ENCODE measurements around the gene SNURF. TPM values are rescaled to one million over a fixed set of nuclear protein-coding genes. Genes with fewer than 3 reads are reported as not detected.
A peak's percentile ranks its signal among the peaks of the same experiment; 100 is the strongest.

SNURF gene, protein sequence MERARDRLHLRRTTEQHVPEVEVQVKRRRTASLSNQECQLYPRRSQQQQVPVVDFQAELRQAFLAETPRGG
- total RNA-seq (19.1 TPM), polyA plus RNA-seq (ENCODE audit: insufficient read depth, low read depth, low replicate concordance) (8.3 TPM)
- long read RNA-seq, donor 1, partial matches to known transcripts: 0 of 3 reads
- long read RNA-seq, donor 1, other reads (novel, unspliced or antisense): 0 of 3 reads
- long read RNA-seq, donor 2, partial matches to known transcripts: 0 of 7 reads
- long read RNA-seq, donor 2, other reads (novel, unspliced or antisense): 0 of 7 reads
- long read RNA-seq, donor 3, transcript SNURF-201 (4 exons, 331 nt): major isoform, 5 of 9 reads
- long read RNA-seq, donor 3, partial matches to known transcripts: 0 of 9 reads
- long read RNA-seq, donor 3, other reads (novel, unspliced or antisense): 0 of 9 reads
- long read RNA-seq, donor 4, partial matches to known transcripts: 0 of 3 reads
- long read RNA-seq, donor 4, other reads (novel, unspliced or antisense): 0 of 3 reads
- long read RNA-seq, donor 5: 0 reads
- long read RNA-seq, donor 6, transcript SNURF-201 (4 exons, 331 nt): major isoform, 7 of 9 reads
- long read RNA-seq, donor 6, partial matches to known transcripts: 0 of 9 reads
- long read RNA-seq, donor 6, other reads (novel, unspliced or antisense): 0 of 9 reads
- long read RNA-seq, donor 7, partial matches to known transcripts: 0 of 2 reads
- long read RNA-seq, donor 7, other reads (novel, unspliced or antisense): 0 of 2 reads
- long read RNA-seq, donor 8, partial matches to known transcripts: 0 of 4 reads
- long read RNA-seq, donor 8, other reads (novel, unspliced or antisense): 0 of 4 reads
- long read RNA-seq, donor 9, partial matches to known transcripts: 0 of 2 reads
- long read RNA-seq, donor 9, other reads (novel, unspliced or antisense): 0 of 2 reads
- long read RNA-seq, donor 10, partial matches to known transcripts: 0 of 5 reads
- long read RNA-seq, donor 10, other reads (novel, unspliced or antisense): 0 of 5 reads

DNA sequence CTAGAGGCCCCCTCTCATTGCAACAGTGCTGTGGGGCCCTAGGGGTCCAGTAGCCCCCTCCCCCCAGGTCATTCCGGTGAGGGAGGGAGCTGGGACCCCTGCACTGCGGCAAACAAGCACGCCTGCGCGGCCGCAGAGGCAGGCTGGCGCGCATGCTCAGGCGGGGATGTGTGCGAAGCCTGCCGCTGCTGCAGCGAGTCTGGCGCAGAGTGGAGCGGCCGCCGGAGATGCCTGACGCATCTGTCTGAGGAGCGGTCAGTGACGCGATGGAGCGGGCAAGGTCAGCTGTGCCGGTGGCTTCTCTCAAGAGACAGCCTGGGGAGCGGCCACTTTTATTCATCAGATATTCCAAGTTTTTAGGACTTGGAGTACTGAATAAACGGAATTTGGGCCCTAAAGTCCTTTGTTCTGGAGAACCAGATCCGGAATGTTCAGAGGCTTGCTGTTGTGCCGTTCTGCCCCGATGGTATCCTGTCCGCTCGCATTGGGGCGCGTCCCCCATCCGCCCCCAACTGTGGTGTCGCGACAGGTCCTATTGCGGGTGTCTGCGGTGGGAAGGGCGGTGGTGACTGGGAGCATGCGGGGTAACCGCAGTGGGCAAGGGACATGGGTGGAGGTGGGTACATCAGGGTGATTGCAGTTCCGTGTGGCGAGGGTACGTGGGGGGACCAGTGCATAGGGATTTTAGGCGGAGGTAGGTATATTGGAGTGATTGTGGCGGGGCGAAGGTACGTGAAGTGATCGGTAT lies at the start of gene SNURF, which contains the start of gene SNRPN:
TSS of gene SNURF (plus strand) at position 205 of the 748 bp plus-strand sequence. CDS start at position 267, 62 bp downstream.
TSS of gene SNRPN (plus strand) at position 205 of the 748 bp plus-strand sequence. CDS start 19,467 bp downstream, outside the sequence.
- TF ChIP-seq, protein P1, sequence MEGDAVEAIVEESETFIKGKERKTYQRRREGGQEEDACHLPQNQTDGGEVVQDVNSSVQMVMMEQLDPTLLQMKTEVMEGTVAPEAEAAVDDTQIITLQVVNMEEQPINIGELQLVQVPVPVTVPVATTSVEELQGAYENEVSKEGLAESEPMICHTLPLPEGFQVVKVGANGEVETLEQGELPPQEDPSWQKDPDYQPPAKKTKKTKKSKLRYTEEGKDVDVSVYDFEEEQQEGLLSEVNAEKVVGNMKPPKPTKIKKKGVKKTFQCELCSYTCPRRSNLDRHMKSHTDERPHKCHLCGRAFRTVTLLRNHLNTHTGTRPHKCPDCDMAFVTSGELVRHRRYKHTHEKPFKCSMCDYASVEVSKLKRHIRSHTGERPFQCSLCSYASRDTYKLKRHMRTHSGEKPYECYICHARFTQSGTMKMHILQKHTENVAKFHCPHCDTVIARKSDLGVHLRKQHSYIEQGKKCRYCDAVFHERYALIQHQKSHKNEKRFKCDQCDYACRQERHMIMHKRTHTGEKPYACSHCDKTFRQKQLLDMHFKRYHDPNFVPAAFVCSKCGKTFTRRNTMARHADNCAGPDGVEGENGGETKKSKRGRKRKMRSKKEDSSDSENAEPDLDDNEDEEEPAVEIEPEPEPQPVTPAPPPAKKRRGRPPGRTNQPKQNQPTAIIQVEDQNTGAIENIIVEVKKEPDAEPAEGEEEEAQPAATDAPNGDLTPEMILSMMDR (IDR thresholded peaks at IDR 0.05; ENCODE audit: borderline replicate concordance, extremely low read depth, insufficient read depth): no peak
- H3K9me3 ChIP-seq (ENCODE audit: control insufficient read depth in 2 of 3, insufficient read depth in 1 of 3, low read length in 3 of 3): no peaks in the 10 kb centered on the region
- no peaks in the 10 kb centered on the region for H3K4me1 ChIP-seq (ENCODE audit: control insufficient read depth in 2 of 3, insufficient read depth in 2 of 3, low read depth in 1 of 3, low read length in 3 of 3)
- H3K27ac ChIP-seq (ENCODE audit: low read depth in 2 of 2, low read length in 2 of 2): peak within 1 kb of the TSS; percentile 82 to 93
- no peaks in the 10 kb centered on the region for H3K36me3 ChIP-seq (ENCODE audit: control insufficient read depth in 2 of 3, insufficient read depth in 3 of 3, low read length in 3 of 3)
- H3K9ac ChIP-seq (ENCODE audit: low read length in 3 of 3): peak within 1 kb of the TSS; percentile 87 to 95 (median 88)
- peak within 1 kb of the TSS; percentile 85 to 98 (median 96) for H3K4me3 ChIP-seq (ENCODE audit: low read length in 3 of 3)
- intact Hi-C loops (cut with DNase I): no loop called here
- DNase-seq: peak; percentile 74 to 91 (median 79)
- FAIRE-seq: no peak
- H3K27me3 ChIP-seq (ENCODE audit: control insufficient read depth, insufficient read depth, low read length): no peaks in the 10 kb centered on the region

DNA sequence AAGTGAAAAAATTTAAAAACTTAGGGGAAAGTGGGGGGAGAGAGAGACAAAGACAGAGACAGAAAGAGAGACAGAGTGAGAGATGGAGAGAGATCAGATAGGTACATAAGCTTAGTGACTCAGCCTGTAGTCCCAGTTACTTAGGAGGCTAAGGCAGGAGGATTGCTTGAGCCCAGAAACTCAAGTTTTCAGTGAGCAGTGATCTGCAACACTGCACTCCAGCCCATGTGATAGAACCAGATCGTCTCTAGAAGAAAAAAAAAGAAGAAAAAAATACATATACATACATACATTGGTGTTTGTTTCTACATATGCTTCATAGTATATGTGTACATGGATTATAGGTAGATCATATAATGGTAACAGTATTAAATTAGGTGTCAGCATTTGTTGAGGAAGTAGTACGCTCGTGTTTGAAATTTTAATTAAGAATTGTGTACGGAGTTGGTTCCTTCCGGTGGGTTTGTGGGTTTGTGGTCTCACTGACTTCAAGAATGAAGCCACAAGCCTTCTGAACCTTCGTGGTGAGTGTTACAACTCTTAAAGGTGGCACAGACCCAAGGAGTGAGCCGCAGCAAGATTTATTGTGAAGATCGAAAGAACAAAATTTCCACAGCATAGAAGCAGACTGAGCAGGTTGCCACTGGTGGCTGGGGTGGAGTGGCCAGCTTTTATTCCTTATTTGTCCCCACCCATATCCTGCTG lies 38.3 kb upstream of the SNURF start:
- TF ChIP-seq, protein P1 (IDR thresholded peaks at IDR 0.05; ENCODE audit: borderline replicate concordance, extremely low read depth, insufficient read depth): no peak
- FAIRE-seq: no peak
- H3K27ac ChIP-seq (ENCODE audit: low read depth in 2 of 2, low read length in 2 of 2): no peak overlapping the region

DNA sequence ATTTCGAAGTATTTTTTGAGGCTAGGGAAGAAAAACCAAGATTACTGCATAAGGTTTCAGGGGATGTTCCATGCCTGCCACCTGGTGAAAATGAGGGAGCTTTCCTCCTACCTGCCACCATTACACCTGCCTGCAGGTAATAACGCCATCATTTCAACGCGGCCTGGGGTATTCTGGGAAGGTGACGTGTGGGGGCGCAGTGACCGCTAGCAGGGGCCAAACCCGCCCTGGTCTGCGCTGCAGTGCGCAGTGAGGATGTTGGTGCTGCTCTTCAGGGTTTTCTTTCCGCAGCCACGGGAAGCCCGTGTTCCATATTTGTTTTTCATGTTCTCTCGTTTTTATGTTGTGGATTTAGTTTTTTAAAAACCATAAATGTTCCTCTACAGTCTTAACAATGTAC lies 37.4 kb upstream of the SNURF start:
- DNase-seq (no peak), FAIRE-seq (no peak)
- no peak overlapping the region for H3K9ac ChIP-seq (ENCODE audit: low read length in 3 of 3)
- H3K9me3 ChIP-seq (ENCODE audit: control insufficient read depth in 2 of 3, insufficient read depth in 1 of 3, low read length in 3 of 3): no peaks in the 10 kb centered on the region
- TF ChIP-seq, protein P1 (IDR thresholded peaks at IDR 0.05; ENCODE audit: borderline replicate concordance, extremely low read depth, insufficient read depth): no peak
- intact Hi-C loops (cut with DNase I): no loop called here
- H3K27me3 ChIP-seq (ENCODE audit: control insufficient read depth, insufficient read depth, low read length): no peaks in the 10 kb centered on the region
- no peak overlapping the region for H3K4me3 ChIP-seq (ENCODE audit: low read length in 3 of 3)
- no peak overlapping the region for H3K27ac ChIP-seq (ENCODE audit: low read depth in 2 of 2, low read length in 2 of 2)
- no peaks in the 10 kb centered on the region for H3K4me1 ChIP-seq (ENCODE audit: control insufficient read depth in 2 of 3, insufficient read depth in 2 of 3, low read depth in 1 of 3, low read length in 3 of 3)
- no peaks in the 10 kb centered on the region for H3K36me3 ChIP-seq (ENCODE audit: control insufficient read depth in 2 of 3, insufficient read depth in 3 of 3, low read length in 3 of 3)

More for the DNA sequence above, 38.3 kb upstream of the SNURF start:
- Histone ChIP-seq H3K36me3 (ENCODE audit: control insufficient read depth in 2 of 3, insufficient read depth in 3 of 3, low read length in 3 of 3) (no peaks in the 10 kb centered on the region), H3K9ac (ENCODE audit: low read length in 3 of 3) (no peak overlapping the region), H3K4me3 (ENCODE audit: low read length in 3 of 3) (no peak overlapping the region), H3K4me1 (ENCODE audit: control insufficient read depth in 2 of 3, insufficient read depth in 2 of 3, low read depth in 1 of 3, low read length in 3 of 3) (no peaks in the 10 kb centered on the region), H3K27me3 (ENCODE audit: control insufficient read depth, insufficient read depth, low read length) (no peaks in the 10 kb centered on the region), H3K9me3 (ENCODE audit: control insufficient read depth in 2 of 3, insufficient read depth in 1 of 3, low read length in 3 of 3) (no peaks in the 10 kb centered on the region)
- no peak for DNase-seq
- intact Hi-C loops (cut with DNase I): no loop called here
